ENCODE data around the gene KCNK10.
"Not testable (repeated sequence)": the region's sequence is repeated elsewhere in the genome, so short reads cannot be mapped to it uniquely, and the experiment has no call there.

KCNK10 gene

GRCh38 chr14:88269806-88270420 lies 53.2 kb downstream of the KCNK10 start:
- DNase-seq, result no peak

GRCh38 chr14:88266474-88266873 lies 56.6 kb downstream of the KCNK10 start:
- DNase-seq, result no peak

GRCh38 chr14:88264116-88264515 lies 59.0 kb downstream of the KCNK10 start:
- DNase-seq, result no peak

GRCh38 chr14:88261302-88261701 lies 61.8 kb downstream of the KCNK10 start:
- DNase-seq, result not testable (repeated sequence)

- DNase-seq, result no peak
These were observed 65.0 kb downstream of the KCNK10 start for GRCh38 chr14:88258021-88258420.

- no peak for DNase-seq
These were observed 65.8 kb downstream of the KCNK10 start for GRCh38 chr14:88256997-88257950.

- no peak for DNase-seq
These were observed 67.3 kb downstream of the KCNK10 start for GRCh38 chr14:88255798-88256197.

GRCh38 chr14:88255196-88255595 lies 67.9 kb downstream of the KCNK10 start:
- no peak for DNase-seq

GRCh38 chr14:88252498-88252897 lies 70.6 kb downstream of the KCNK10 start:
- no peak for DNase-seq

GRCh38 chr14:88251650-88252049 lies 71.4 kb downstream of the KCNK10 start:
- no peak for DNase-seq

GRCh38 chr14:88249266-88249665 lies 73.8 kb downstream of the KCNK10 start:
- DNase-seq, result no peak

GRCh38 chr14:88248606-88249005 lies 74.5 kb downstream of the KCNK10 start:
- no peak for DNase-seq

- no peak for DNase-seq
These were observed 75.8 kb downstream of the KCNK10 start for GRCh38 chr14:88247228-88247627.

GRCh38 chr14:88245321-88245720 lies 77.7 kb downstream of the KCNK10 start:
- DNase-seq, result no peak

- DNase-seq, result no peak
These were observed 79.1 kb downstream of the KCNK10 start for GRCh38 chr14:88243946-88244345.

GRCh38 chr14:88242446-88242845 lies 80.6 kb downstream of the KCNK10 start:
- DNase-seq, result no peak

- DNase-seq, result no peak
These were observed 81.3 kb downstream of the KCNK10 start for GRCh38 chr14:88241810-88242209.

- DNase-seq, result no peak
These were observed 88.6 kb downstream of the KCNK10 start for GRCh38 chr14:88234442-88234841.

GRCh38 chr14:88233915-88234314 lies 89.2 kb downstream of the KCNK10 start:
- no peak for DNase-seq

GRCh38 chr14:88232771-88233170 lies 90.3 kb downstream of the KCNK10 start:
- no peak for DNase-seq

- DNase-seq, result no peak
These were observed 91.5 kb downstream of the KCNK10 start for GRCh38 chr14:88231603-88232002.

GRCh38 chr14:88229428-88229827 lies 93.6 kb downstream of the KCNK10 start:
- DNase-seq, result no peak

GRCh38 chr14:88228522-88229236 lies 94.4 kb downstream of the KCNK10 start:
- DNase-seq, result no peak

GRCh38 chr14:88227693-88228092 lies 95.4 kb downstream of the KCNK10 start:
- DNase-seq, result no peak

Data from T-helper 9 cell (primary cell).